Pancreas (tissue), 10 donors: ENCODE data around the gene ACTR8. TPM values are rescaled to one million over a fixed set of nuclear protein-coding genes. Genes with fewer than 3 reads are reported as not detected.

Experiments
- ATAC-seq, 4 donors: fragments of 200-7000 bp; cut with Tn5 transposase; one replicate each; pipeline versions ENCODE4 v1.8.0 to v1.9.1; 2020; ENCODE audit warnings: mild to moderate bottlenecking in 4 of 4, moderate library complexity in 4 of 4
- DNase-seq, 6 donors: peaks; one replicate each; pipeline ENCODE4 v3.0.0-alpha.2; 2020
- FAIRE-seq: peaks from 2 replicates; lab custom pipeline; 2012; peaks lifted over from hg19 to GRCh38; lab: Jason Lieb, UNC
- H3K27ac ChIP-seq, 4 donors: fragments of 200-600 bp; sonication (generic); 1 replicate in 3 of 4; 2 replicates in 1 of 4; pipeline versions ENCODE4 v1.5.0 to v1.8.0; 2020
- H3K27me3 ChIP-seq, 4 donors: fragments of 200-600 bp; one replicate each; pipeline ENCODE4 v1.8.0; 2021
- H3K36me3 ChIP-seq, 3 donors: fragments of 200-600 bp; sonication (generic) in 1 of 3; one replicate each; pipeline versions ENCODE4 v1.5.0 to v1.8.0; 2020 to 2021
- H3K4me1 ChIP-seq, 3 donors: fragments of 200-600 bp; one replicate each; pipeline ENCODE4 v1.8.0; 2021
- H3K4me3 ChIP-seq, 4 donors: fragments of 200-600 bp; sonication (generic) in 2 of 4; one replicate each; pipeline versions ENCODE4 v1.5.0 to v1.8.0; 2020 to 2021
- H3K9me3 ChIP-seq, 4 donors: fragments of 200-600 bp; one replicate each; pipeline ENCODE4 v1.8.0; 2021
- CTCF ChIP-seq, 4 donors: fragments of 200-600 bp; sonication (generic) in 3 of 4; IDR thresholded peaks; one replicate each; pipeline versions ENCODE4 v1.5.0 to v1.8.0; 2021; ENCODE audit warnings: antibody characterized with exemption in 4 of 4
- WGBS, 2 donors: extraction: QIAGEN DNeasy Blood & Tissue Kit; methylation state at CpG; one replicate each; pipeline ENCODE4 v1.1.7; 2013; 5-methylcytosine and 5-hydroxymethylcytosine counted together
- intact Hi-C, 3 donors: fragments of 100-400 bp; cut with DNase I; formaldehyde crosslinking; loops; one replicate each; pipeline versions ENCODE4 v1.11.1 to v1.14.2; 2022
- polyA plus RNA-seq, 2 donors: library from polyadenylated mRNA; stranded (reverse); fragments of 200-250 nt; gene quantifications; one replicate each; pipeline ENCODE4 v1.2.3, GENCODE V29; 2013
- total RNA-seq, 6 donors: library from RNA; stranded (reverse); fragmentation: NEBNext Ultra II Directional in 4 of 6; extraction: Animal tissue kit (Norgen Biotek cat#: 25700) in 4 of 6; gene quantifications; one replicate each; pipeline versions ENCODE4 v1.2.1 to v1.2.4, GENCODE V29; 2021 to 2023
- donor health status: healthy with polysubstance abuse.
- donor health status: DM: no; HTN: no; CAD: no; lungs with moderate emphysema.
- donor health status: DM: no; HTN: no; CAD: no.
- donor health status: control.
- donor health status: control.
- donor health status: Bipolar disorder and iron deficiency.
- donor health status: DM: yes; HTN: yes; CAD: no.
- donor health status: DM: no; HTN: no; CAD: no.
- donor health status: DM: no; HTN: no; CAD: no.
- donor health status: DM: yes; HTN: yes; CAD: no.

The ACTR8 gene
- total and polyA plus RNA-seq, 8 donors, result 9.5 to 19.2 (median 13.6) TPM

GRCh38 chr3:53885239-53885638 lies 3.3 kb upstream of the ACTR8 start:
- Histone ChIP-seq H3K27me3 (no peaks in the 10 kb centered on the region), H3K9me3 (no peaks in the 10 kb centered on the region), H3K27ac (no peak overlapping the region), H3K4me3 (no peak overlapping the region), H3K4me1 (peaks cover 1 to 33% (median 9%) of the 10 kb centered on the region in 3 donors), H3K36me3 (peaks cover 0 to 20% (median 7%) of the 10 kb centered on the region in 3 donors)
- DNase-seq, result no peak
- intact Hi-C loops, result no loop called here
- no peak for ATAC-seq
- 80 to 82% methylated on average over 3 of the region's 3 CpGs for WGBS, 2 donors
- no peak for FAIRE-seq
- no peak for TF ChIP-seq CTCF (IDR thresholded peaks at IDR 0.05)

GRCh38 chr3:53884623-53885022 lies 2.7 kb upstream of the ACTR8 start:
- Histone ChIP-seq H3K36me3 (peaks cover 0 to 21% (median 7%) of the 10 kb centered on the region in 3 donors), H3K4me1 (peaks cover 0 to 30% (median 5%) of the 10 kb centered on the region in 3 donors), H3K27me3 (no peaks in the 10 kb centered on the region), H3K9me3 (no peaks in the 10 kb centered on the region), H3K4me3 (no peak overlapping the region), H3K27ac (no peak overlapping the region)
- intact Hi-C loops, result no loop called here
- 96 to 97% methylated on average over 11 of the region's 11 CpGs for WGBS, 2 donors
- ATAC-seq, result no peak
- FAIRE-seq, result no peak
- no peak for TF ChIP-seq CTCF (IDR thresholded peaks at IDR 0.05)
- no peak for DNase-seq

- Histone ChIP-seq H3K4me3 (no peak overlapping the region), H3K36me3 (peaks cover 0 to 35% (median 19%) of the 10 kb centered on the region in 3 donors), H3K9me3 (no peaks in the 10 kb centered on the region), H3K4me1 (peaks cover 0 to 15% (median 0%) of the 10 kb centered on the region in 3 donors), H3K27ac (no peak overlapping the region), H3K27me3 (no peaks in the 10 kb centered on the region)
- 58 to 63% methylated on average over 4 of the region's 4 CpGs for WGBS, 2 donors
- no peak for DNase-seq
- no peak for FAIRE-seq
- intact Hi-C loops, result no loop called here
- ATAC-seq, result no peak
- no peak for TF ChIP-seq CTCF (IDR thresholded peaks at IDR 0.05)
Observed at GRCh38 chr3:53883008-53883407, 1.1 kb upstream of the ACTR8 start.

- Histone ChIP-seq H3K9me3 (no peaks in the 10 kb centered on the region), H3K27me3 (no peaks in the 10 kb centered on the region), H3K4me1 (peaks cover 0 to 14% (median 0%) of the 10 kb centered on the region in 3 donors), H3K27ac (peak overlapping the region in 2 of 4 donors; percentile 85), H3K4me3 (peak overlapping the region; percentile 75 to 96 (median 86)), H3K36me3 (peaks cover 0 to 58% (median 31%) of the 10 kb centered on the region in 3 donors)
- ATAC-seq (peak in 1 of 4 donors; percentile 7), FAIRE-seq (no peak), DNase-seq (no peak)
- WGBS, 2 donors, result 37 to 49% methylated on average over 10 of the region's 10 CpGs
- intact Hi-C loops, result no loop called here
- no peak for TF ChIP-seq CTCF (IDR thresholded peaks at IDR 0.05)
Observed at GRCh38 chr3:53880396-53881345, 1.3 kb downstream of the ACTR8 start.
